Breast epithelium (tissue), 3 donors: ENCODE results near the gene PHTF2.

Experiments
- POLR2A ChIP-seq: fragments of 450-650 bp; IDR thresholded peaks from one replicate; pipeline ENCODE4 v1.6.1; 2016; ENCODE audit warnings: antibody characterized with exemption, mild to moderate bottlenecking, moderate library complexity
- POLR2AphosphoS5 ChIP-seq, 3 donors: sonication (generic); formaldehyde crosslinking; IDR thresholded peaks; one replicate each; pipeline ENCODE4 v1.6.1; 2017; ENCODE audit warnings: antibody characterized with exemption in 3 of 3
- TF ChIP-seq, protein P1 (sequence below), 3 donors: fragments of 450-650 bp; IDR thresholded peaks; one replicate each; pipeline ENCODE4 v1.5.1; 2016 to 2017; ENCODE audit warnings: antibody characterized with exemption in 3 of 3, mild to moderate bottlenecking in 3 of 3, moderate library complexity in 3 of 3

GRCh38 chr7:77942431-77942830, 143.9 kb downstream of the PHTF2 start:
- TF ChIP-seq POLR2AphosphoS5 (IDR thresholded peaks at IDR 0.05) (no peak), POLR2A (no peak)
- TF ChIP-seq, protein P1, sequence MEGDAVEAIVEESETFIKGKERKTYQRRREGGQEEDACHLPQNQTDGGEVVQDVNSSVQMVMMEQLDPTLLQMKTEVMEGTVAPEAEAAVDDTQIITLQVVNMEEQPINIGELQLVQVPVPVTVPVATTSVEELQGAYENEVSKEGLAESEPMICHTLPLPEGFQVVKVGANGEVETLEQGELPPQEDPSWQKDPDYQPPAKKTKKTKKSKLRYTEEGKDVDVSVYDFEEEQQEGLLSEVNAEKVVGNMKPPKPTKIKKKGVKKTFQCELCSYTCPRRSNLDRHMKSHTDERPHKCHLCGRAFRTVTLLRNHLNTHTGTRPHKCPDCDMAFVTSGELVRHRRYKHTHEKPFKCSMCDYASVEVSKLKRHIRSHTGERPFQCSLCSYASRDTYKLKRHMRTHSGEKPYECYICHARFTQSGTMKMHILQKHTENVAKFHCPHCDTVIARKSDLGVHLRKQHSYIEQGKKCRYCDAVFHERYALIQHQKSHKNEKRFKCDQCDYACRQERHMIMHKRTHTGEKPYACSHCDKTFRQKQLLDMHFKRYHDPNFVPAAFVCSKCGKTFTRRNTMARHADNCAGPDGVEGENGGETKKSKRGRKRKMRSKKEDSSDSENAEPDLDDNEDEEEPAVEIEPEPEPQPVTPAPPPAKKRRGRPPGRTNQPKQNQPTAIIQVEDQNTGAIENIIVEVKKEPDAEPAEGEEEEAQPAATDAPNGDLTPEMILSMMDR (IDR thresholded peaks at IDR 0.05) = no peak
